ENCODE results near the gene PACSIN2. TPM values are rescaled to one million over a fixed set of nuclear protein-coding genes. Genes with fewer than 3 reads are reported as not detected.

PACSIN2 gene
- total RNA-seq, 1 experiment from 2014 or later, result 70.5 TPM

- CTCF ChIA-PET, result interaction anchor here (0.9 to 3.0 kb wide), 7 partner anchors 46 to 318 kb away, joined by 3 to 14 read pairs (median 3); no protein-coding TSS in a partner anchor
- no peak overlapping the region for H3K27ac Mint-ChIP-seq
Measured at GRCh38 chr22:42913874-42914510, 101.0 kb downstream of the PACSIN2 start.

GRCh38 chr22:42912059-42912458 lies 102.9 kb downstream of the PACSIN2 start:
- H3K36me3 Mint-ChIP-seq, result peaks cover 9% of the 10 kb centered on the region; the same call in 1 of the 2 replicates
- ATAC-seq (no peak), DNase-seq (ENCODE audit: low spot score) (no peak)
- H3K9me3 Mint-ChIP-seq, result no peaks in the 10 kb centered on the region
- no peak overlapping the region for H3K27ac Mint-ChIP-seq
- H3K4me1 Mint-ChIP-seq, result peaks cover 34% of the 10 kb centered on the region
- no peaks in the 10 kb centered on the region for H3K27me3 Mint-ChIP-seq (ENCODE audit: low read depth)
- CTCF ChIA-PET, result interaction anchor here (0.9 kb wide), 1 partner anchor 44 kb away, joined by 3 read pairs; no protein-coding TSS in a partner anchor
- TF ChIP-seq ZNF232 (CRISPR knock-in tag; IDR thresholded peaks at IDR 0.05) (no peak), MLX (CRISPR knock-in tag; IDR thresholded peaks at IDR 0.05) (no peak), FOXK1 (CRISPR knock-in tag; IDR thresholded peaks at IDR 0.05) (no peak), ATF6 (CRISPR knock-in tag; IDR thresholded peaks at IDR 0.05) (no peak)
- POLR2A ChIA-PET, result no interaction called here
- H3K4me3 Mint-ChIP-seq, result no peak overlapping the region

More at GRCh38 chr22:42913874-42914510, 101.0 kb downstream of the PACSIN2 start:
- ATAC-seq, result no peak
- peaks cover 9% of the 10 kb centered on the region; the same call in 1 of the 2 replicates for H3K36me3 Mint-ChIP-seq
- POLR2A ChIA-PET, result interaction anchor here (0.5 to 0.7 kb wide), 2 partner anchors 25 to 189 kb away, joined by 4 to 6 read pairs; no protein-coding TSS in a partner anchor
- no peak overlapping the region for H3K4me3 Mint-ChIP-seq
- peak; percentile 66; the same call in 1 of the 2 replicates for TF ChIP-seq GABPB1 (CRISPR knock-in tag; IDR thresholded peaks at IDR 0.05)
- TF ChIP-seq USF2 (CRISPR knock-in tag; IDR thresholded peaks at IDR 0.05), result no peak
- TF ChIP-seq ATF3 (CRISPR knock-in tag; conservative IDR thresholded peaks at IDR 0.05), result no peak
- TF ChIP-seq PREB (CRISPR knock-in tag; IDR thresholded peaks at IDR 0.05; ENCODE audit: borderline replicate concordance), result no peak
- no peak for TF ChIP-seq ZBTB21 (CRISPR knock-in tag; IDR thresholded peaks at IDR 0.05; ENCODE audit: borderline replicate concordance)
- H3K9me3 Mint-ChIP-seq, result no peaks in the 10 kb centered on the region
- no peak for DNase-seq (ENCODE audit: low spot score)
- H3K4me1 Mint-ChIP-seq, result peaks cover 35% of the 10 kb centered on the region
- H3K27me3 Mint-ChIP-seq (ENCODE audit: low read depth), result no peaks in the 10 kb centered on the region

- Mint-ChIP-seq H3K27ac (no peak overlapping the region), H3K27me3 (ENCODE audit: low read depth) (no peaks in the 10 kb centered on the region), H3K9me3 (no peaks in the 10 kb centered on the region), H3K36me3 (peaks cover 9% of the 10 kb centered on the region; the same call in 1 of the 2 replicates), H3K4me3 (no peak overlapping the region), H3K4me1 (peaks cover 20% of the 10 kb centered on the region)
- CTCF ChIA-PET, result interaction anchor here (1.4 kb wide), 1 partner anchor 36 kb away, joined by 3 read pairs; no protein-coding TSS in a partner anchor
- DNase-seq (ENCODE audit: low spot score) (no peak), ATAC-seq (no peak)
- POLR2A ChIA-PET, result no interaction called here
- no peak for TF ChIP-seq AR (CRISPR knock-in tag; IDR thresholded peaks at IDR 0.05)
- no peak for TF ChIP-seq ZNF121 (CRISPR knock-in tag; IDR thresholded peaks at IDR 0.05)
- no peak for TF ChIP-seq MYBL2 (CRISPR knock-in tag; IDR thresholded peaks at IDR 0.05)
- TF ChIP-seq SP1 (CRISPR knock-in tag; conservative IDR thresholded peaks at IDR 0.05), result no peak
- TF ChIP-seq E2F4 (CRISPR knock-in tag; IDR thresholded peaks at IDR 0.05; ENCODE audit: borderline replicate concordance, low read depth), result no peak
- TF ChIP-seq GABPB1 (CRISPR knock-in tag; IDR thresholded peaks at IDR 0.05), result no peak
- TF ChIP-seq TP53 (CRISPR knock-in tag; IDR thresholded peaks at IDR 0.05), result no peak
- TF ChIP-seq NR2C2 (CRISPR knock-in tag; IDR thresholded peaks at IDR 0.05), result no peak
Measured at GRCh38 chr22:42910221-42910942, 104.6 kb downstream of the PACSIN2 start.
